GM10248 (cell line): ENCODE measurements around the gene CMC2.
A peak's percentile ranks its signal among the peaks of the same experiment; 100 is the strongest.

Experiments
- CTCF ChIA-PET: fragments of 300-600 bp; sonication (Branson Sonifier 250); formaldehyde crosslinking; extraction: SDS; loops from one replicate; lab custom pipeline; 2021; ENCODE audit warnings: antibody characterized with exemption; lab: Yijun Ruan, JAX
- POLR2A ChIA-PET: fragments of 350-650 bp; sonication (Branson Sonifier 250); formaldehyde crosslinking; extraction: SDS; loops from one replicate; lab custom pipeline; 2020; ENCODE audit warnings: antibody characterized with exemption; lab: Yijun Ruan, JAX
- DNase-seq: peaks from one replicate; pipeline ENCODE4 v3.0.0; 2012; ENCODE audit errors: extremely low spot score
- TF ChIP-seq, protein P1 (sequence below): IDR thresholded peaks from 2 replicates; pipeline ENCODE4 v1.5.1; 2012; ENCODE audit warnings: mild to moderate bottlenecking, low read depth; ENCODE audit errors: extremely low read depth, missing control alignments, control extremely low read depth

Gene CMC2

GRCh38 chr16:81004646-81005353, 1.9 kb downstream of the CMC2 start:
- ChIA-PET POLR2A (no interaction called here), CTCF (interaction anchor here (0.6 to 15.9 kb wide), 15 partner anchors 8 to 1225 kb away, joined by 3 to 169 read pairs (median 6); partner anchors contain the start of gene ATMIN)
- TF ChIP-seq, protein P1, sequence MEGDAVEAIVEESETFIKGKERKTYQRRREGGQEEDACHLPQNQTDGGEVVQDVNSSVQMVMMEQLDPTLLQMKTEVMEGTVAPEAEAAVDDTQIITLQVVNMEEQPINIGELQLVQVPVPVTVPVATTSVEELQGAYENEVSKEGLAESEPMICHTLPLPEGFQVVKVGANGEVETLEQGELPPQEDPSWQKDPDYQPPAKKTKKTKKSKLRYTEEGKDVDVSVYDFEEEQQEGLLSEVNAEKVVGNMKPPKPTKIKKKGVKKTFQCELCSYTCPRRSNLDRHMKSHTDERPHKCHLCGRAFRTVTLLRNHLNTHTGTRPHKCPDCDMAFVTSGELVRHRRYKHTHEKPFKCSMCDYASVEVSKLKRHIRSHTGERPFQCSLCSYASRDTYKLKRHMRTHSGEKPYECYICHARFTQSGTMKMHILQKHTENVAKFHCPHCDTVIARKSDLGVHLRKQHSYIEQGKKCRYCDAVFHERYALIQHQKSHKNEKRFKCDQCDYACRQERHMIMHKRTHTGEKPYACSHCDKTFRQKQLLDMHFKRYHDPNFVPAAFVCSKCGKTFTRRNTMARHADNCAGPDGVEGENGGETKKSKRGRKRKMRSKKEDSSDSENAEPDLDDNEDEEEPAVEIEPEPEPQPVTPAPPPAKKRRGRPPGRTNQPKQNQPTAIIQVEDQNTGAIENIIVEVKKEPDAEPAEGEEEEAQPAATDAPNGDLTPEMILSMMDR, result peak; percentile 55
- DNase-seq, result peak; percentile 25

- no peak for DNase-seq
- ChIA-PET POLR2A (no interaction called here), CTCF (interaction anchor here (0.6 to 15.9 kb wide), 14 partner anchors 10 to 1226 kb away, joined by 3 to 169 read pairs (median 6); partner anchors contain the start of gene ATMIN)
- TF ChIP-seq, protein P1, result no peak
Measured at GRCh38 chr16:81003610-81004460, 2.9 kb downstream of the CMC2 start.

GRCh38 chr16:81003064-81003463, 3.6 kb downstream of the CMC2 start:
- POLR2A ChIA-PET, result no interaction called here
- CTCF ChIA-PET, result interaction anchor here (1.0 to 15.9 kb wide), 7 partner anchors 9 to 736 kb away, joined by 3 to 169 read pairs (median 10); partner anchors contain the start of gene ATMIN
- DNase-seq, result no peak
- TF ChIP-seq, protein P1, result no peak

DNA sequence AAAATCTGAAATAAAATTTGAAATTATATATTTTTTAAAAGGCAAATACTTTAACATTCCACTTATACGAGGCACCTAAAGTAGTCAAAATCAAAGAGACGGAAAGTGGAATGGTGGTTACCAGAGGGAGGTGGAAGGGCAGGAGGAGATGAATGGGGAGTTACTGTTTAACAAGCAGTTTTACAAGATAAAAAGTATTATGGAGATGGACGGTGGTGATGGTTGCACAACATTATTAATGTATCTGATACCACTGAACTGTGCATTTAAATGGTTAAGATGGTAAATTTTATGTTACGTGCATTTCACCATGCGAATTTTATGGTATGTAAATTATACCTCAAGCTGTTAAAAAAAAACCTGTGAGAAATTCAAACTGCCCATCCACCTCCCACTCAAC, 5.4 kb downstream of the CMC2 start:
- ChIA-PET POLR2A (no interaction called here), CTCF (interaction anchor here (0.9 to 15.9 kb wide), 2 partner anchors 20 to 32 kb away, joined by 4 to 169 read pairs; partner anchors contain the start of gene ATMIN)
- TF ChIP-seq, protein P1, result no peak
- no peak for DNase-seq

- ChIA-PET CTCF (interaction anchor here (0.9 to 15.9 kb wide), 2 partner anchors 20 to 33 kb away, joined by 4 to 169 read pairs; partner anchors contain the start of gene ATMIN), POLR2A (no interaction called here)
- DNase-seq, result no peak
- TF ChIP-seq, protein P1, result no peak
Measured at GRCh38 chr16:81000873-81001272, 5.8 kb downstream of the CMC2 start.
